GM19452 (cell line): ENCODE data around the gene RIC8B.
A peak's percentile ranks its signal among the peaks of the same experiment; 100 is the strongest.
"Not testable (repeated sequence)": the region's sequence is repeated elsewhere in the genome, so short reads cannot be mapped to it uniquely, and the experiment has no call there.

ENCODE experiments used
- ATAC-seq: cut with Tn5 transposase; IDR thresholded peaks from one replicate; pipeline ENCODE4 v1.9.1; 2021; ENCODE audit not compliant: unreplicated experiment

Gene RIC8B, protein sequence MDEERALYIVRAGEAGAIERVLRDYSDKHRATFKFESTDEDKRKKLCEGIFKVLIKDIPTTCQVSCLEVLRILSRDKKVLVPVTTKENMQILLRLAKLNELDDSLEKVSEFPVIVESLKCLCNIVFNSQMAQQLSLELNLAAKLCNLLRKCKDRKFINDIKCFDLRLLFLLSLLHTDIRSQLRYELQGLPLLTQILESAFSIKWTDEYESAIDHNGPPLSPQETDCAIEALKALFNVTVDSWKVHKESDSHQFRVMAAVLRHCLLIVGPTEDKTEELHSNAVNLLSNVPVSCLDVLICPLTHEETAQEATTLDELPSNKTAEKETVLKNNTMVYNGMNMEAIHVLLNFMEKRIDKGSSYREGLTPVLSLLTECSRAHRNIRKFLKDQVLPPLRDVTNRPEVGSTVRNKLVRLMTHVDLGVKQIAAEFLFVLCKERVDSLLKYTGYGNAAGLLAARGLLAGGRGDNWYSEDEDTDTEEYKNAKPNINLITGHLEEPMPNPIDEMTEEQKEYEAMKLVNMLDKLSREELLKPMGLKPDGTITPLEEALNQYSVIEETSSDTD

DNA sequence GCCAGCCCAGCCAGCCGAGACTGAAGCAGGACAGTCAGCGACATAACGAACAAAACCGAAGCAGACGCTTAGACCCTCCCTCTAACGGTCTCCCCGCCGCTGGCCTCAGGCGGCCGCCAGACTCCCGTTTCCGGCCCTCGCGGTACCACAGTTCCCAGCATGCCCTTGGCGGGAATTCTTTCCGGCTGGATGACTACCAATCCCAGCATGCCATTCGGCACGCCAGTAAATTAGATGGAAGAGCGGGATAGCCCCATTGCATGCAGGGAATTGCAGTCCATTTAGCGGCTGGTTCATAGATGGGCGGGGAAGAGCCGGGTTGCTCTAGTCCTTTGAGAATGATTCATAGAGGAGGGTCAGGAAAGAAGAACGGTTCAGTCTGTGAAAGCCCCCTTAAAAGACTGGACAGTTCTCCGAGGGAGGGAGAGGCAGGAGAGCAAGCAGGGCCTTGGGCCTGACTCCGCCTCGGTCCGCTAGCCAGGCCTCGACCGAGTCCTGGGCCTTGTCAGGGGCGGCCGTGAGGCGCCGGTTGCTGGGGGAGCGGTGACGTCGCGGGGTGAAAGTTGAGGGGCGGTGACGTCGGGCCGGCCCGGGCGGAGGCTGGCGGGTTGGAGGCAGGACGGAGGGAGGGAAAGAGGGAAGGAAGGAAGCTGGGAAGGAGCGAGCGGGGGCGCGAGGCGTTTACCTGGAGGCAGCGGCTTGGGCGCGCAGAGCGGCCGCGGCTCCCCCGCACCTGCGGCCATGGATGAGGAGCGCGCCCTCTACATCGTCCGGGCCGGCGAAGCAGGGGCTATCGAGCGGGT, at the start of gene RIC8B:
Gene RIC8B (plus strand): TSS at position 678 of the 803 bp plus-strand sequence. CDS start 64 bp downstream, at position 742.
- ATAC-seq: peak; percentile 84

DNA sequence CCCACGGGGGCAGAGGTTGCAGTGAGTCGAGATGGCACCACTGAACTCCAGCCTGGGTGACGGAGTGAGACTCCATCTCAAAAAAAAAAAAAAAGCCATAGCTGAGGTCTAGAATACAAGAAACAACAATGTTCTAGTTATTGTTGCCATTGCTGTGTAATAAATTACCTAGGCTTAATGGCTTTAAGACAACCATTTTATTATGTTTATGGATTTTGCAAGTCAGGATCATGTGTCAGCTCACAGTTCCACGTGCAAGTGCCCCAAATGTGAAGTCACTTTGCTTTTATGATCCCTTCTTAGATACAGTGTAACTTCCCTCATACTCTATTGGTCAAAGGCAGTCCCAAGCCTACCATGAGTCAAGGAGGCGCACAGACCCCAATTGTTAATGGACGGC, 49.5 kb upstream of the RIC8B start:
- no peak for ATAC-seq

DNA sequence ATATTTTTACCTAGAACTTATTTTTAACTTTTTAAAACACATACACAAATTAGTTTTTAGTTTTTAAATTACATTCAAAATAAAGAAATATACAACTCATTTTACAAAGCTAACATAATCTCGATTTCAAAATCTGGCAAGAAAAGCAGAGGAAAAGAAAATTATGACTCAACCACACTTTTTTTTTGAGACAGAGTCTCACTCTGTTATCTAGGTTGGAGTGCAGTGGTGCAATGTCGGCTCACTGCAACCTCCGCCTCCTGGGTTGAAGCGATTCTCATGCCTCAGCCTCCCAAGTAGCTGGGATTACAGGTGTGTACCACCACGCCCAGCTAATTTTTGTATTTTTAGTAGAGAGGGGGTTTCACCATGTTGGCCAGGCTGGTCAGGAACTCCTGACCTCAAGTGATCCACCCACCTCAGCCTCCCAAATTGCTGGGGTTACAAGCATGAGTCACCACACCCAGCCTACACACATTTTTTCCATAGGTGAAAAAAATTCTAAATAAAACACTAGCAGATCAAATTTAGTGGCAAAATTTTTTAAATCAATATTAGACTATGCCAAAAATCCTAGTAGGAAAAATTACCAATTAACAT, 47.8 kb upstream of the RIC8B start:
- not testable (repeated sequence) for ATAC-seq

DNA sequence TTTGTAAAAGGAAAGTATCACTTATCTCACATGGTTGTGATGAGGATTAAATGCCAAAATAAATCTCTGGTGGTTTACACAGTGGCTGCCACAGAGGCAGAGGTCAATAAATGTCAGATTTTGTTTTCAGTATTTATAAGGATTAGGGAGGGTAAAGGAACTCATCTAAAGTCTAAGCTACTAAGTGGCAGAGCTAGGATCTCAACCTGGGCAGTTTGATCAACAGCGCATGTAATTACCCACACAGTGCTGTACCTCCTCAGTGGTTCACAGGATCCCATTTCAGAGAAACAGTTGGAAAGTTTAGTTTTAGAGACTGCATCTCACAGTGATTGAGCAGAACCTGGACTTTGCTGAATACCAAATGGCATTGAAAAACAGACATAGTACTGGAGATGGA, 44.9 kb upstream of the RIC8B start:
- ATAC-seq: no peak

DNA sequence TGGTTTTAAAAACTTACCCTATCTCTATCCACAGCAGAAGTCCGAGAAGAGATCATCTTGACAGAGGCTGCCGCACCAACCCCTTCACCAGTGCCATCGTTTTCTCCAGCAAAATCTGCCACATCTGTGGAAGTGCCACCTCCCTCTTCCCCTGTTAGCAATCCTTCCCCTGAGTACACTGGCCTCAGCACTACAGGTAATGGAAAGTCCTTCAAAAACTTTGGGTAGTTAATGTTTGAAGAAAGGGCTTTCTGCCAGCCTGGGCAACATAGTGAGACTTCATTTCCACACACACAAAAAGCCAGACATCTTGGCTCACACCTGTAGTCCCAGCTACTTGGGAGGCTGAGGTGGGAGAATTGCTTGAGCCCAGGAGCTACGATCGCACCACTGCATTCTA, 41.6 kb upstream of the RIC8B start:
- no peak for ATAC-seq

DNA sequence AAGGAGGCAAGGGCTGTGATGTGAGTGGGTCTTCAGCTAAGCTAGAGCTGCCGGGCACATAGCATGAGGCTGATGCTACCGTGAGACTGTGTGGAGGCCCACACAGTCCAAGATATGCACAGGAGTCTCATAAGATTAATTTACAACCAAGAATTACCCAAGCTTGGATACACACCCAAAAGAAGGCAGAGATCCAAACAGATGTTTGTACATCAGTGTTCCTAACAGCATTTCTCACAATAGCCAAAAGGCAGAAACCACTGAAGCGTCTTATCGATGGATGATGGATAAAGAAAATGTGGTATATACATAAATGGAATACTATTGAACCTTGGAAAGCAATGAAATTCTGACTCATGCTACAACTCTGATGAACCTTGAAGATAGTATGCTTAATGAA, 40.8 kb upstream of the RIC8B start:
- no peak for ATAC-seq

DNA sequence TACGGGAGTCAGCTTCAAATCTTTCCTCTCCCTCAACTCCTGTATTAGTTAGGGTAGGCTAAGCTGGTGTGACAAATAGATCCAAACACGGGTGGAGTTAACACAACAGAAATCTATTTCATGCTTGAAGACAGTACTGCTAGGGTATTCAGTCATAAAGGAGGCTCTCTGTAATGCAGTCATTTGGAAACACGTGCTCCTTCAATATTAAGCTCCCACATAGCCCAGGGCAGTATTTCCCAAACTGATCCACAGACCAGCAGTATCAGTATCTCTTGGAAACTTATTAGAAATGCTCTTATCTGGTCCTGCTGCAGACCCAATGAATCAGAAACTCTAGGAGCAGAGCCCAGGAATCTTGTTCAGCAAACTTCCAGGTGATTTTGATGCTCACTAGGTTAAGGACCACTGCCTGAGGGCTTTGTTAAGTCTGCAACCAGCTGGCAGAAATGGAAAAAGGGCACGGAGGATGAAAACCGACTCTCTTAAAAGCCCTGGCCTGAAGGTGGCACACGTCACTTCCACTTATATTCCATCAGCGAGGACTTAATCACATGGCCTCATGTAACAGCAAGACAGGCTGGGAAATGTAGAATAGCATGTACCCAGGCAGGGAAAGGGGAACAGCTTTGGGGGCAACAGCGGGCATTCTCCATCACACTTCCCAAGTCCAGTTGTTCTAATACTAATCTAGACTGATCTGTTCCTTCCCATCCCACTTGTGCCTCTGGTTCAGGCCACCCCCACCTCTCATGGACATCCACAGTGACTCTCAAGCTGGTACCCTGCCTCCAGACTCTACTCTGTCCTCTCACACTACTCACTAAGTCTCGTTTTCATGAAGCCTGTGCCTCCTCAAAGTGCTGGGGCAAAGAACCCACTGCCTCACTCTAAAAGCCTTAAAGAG, 38.2 kb upstream of the RIC8B start:
- ATAC-seq: no peak

DNA sequence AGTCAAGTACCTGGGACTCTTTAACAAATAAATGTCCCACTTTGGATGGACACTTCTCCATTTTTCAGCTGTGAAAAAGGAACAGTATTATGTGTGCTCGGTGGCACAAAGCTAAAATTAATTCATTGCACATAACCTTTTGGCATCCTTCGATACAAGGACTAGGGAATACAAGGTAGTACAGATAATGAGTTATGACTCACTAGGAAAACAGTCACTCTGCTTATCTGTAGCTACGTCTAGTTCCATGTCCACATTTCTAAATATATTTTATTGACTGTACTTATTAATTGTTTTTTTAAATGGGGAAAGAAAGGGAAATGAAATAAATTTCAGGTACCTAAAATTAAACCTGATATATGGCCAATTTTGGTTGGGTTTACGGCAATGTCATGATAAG, 35.2 kb upstream of the RIC8B start:
- ATAC-seq: no peak

DNA sequence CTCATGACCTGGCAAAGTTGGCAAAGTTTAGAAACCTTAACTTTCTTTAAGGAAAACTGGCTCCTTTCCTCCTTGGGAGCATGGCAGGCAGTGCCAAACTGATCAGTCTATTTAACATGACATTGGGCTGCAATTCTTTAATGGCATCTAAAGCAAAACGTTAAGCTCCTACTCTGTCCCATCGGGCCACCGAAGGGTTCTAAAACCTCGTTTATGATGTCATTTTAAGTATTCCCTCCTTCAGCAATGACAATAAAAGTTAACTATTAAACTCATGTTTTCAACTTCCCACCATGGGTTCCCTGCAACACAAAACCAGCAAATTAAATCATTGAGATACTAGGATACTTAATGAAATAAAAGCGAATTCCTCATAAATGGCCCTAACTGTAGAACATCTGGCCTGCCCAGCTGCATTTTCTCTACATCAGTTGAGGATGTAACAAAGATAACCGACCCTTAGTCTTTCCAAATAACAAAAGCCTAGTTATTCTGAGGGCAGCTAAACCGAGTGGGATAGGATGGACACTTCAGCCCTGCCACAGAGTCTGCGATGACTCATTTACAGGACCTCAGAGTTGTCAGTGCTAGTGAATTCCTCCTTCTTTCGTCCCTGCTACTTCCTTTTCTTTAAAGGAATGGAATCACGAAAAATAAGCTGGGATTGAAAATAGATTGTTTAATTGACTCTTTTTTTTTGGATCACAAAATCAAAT, 34.5 kb upstream of the RIC8B start:
- ATAC-seq: no peak

DNA sequence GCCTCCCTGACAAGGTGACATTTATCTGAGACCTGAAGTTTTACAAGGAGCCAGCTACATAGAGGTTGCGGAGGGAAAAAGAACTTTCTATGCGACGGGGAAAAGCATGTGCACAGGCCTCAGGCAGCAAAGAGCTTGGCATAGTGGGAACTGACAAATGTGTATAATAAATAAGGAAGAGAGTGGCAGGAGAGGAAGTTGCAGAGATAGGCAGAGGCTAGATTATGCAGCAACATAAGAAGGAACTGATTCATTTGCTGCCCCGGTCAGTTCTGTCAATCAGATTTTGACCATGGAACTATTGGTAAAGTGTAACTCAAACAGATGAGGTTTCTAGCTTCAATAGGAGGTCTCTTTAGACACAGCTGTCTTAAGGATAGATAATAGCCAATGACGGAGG, 33.7 kb upstream of the RIC8B start:
- no peak for ATAC-seq

DNA sequence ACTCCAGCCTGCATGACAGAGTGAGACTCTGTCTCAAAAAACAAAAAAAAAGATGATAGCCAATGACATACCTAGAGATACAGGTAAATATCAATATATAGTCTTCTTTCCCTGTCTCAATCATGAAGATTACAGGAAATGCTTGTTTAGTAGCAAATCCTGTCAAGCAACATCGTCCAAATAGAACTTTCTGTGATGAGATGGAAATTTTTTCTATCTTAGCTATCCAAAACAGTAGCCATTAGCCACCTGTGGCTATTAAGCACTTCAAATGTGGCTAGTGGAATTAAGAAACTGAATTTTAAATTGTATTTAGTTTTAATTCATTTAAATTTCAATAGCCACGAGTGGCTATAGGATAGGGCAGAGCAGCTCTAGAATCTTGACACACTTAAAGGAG, 33.2 kb upstream of the RIC8B start:
- ATAC-seq: no peak

DNA sequence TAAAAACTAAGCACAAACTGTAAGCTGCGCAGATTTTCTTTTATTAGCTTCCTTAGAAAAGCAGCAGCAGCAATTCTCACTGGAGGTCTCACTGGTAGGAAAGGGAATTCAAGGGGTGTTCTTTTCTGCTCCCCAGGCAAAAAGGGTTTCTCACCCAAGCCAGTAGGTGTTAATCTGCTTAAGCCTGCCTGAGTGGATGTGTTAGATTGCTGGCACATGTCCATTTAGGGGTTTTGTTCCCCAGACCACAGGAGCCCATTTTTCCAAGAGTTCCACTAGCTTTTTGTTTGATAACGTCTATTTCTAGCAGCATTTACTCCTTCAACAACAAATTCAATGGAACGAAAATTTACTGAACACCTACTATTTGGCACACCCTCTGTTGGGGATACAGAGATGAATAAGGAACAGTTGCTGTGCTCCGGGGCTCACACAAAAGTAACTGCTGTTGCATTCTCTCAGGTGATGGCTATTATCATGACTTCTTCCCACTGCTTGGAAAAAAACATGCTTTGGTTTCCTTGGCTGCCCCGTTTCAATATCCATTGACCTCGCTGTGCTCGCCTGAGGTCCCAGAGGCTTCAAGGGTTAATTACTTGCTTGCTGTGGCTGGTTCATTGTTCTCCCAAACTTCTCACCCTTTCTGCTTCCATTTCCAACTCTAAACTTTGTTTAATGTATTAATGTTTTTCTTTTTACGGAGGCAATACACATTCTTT, 31.1 kb upstream of the RIC8B start:
- ATAC-seq: no peak

DNA sequence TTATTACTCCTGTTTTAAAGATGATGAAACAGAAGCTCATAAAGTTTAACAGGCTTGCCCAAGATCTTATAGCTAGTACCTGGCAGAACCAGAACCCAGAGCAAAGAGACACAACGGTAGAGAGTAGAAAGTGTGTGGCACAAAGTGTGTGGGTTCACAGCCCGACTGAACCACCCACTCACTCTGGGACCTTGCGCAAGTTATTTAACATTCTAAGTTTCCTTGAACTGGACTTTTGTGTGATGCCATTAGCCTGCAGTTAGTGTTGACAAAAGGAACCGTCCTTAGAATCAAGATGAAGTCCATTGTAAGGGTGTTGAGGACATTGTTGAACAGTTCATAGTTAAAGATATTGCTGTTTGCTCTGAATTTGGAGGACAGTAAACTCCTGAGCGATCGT, 29.9 kb upstream of the RIC8B start:
- ATAC-seq: no peak

DNA sequence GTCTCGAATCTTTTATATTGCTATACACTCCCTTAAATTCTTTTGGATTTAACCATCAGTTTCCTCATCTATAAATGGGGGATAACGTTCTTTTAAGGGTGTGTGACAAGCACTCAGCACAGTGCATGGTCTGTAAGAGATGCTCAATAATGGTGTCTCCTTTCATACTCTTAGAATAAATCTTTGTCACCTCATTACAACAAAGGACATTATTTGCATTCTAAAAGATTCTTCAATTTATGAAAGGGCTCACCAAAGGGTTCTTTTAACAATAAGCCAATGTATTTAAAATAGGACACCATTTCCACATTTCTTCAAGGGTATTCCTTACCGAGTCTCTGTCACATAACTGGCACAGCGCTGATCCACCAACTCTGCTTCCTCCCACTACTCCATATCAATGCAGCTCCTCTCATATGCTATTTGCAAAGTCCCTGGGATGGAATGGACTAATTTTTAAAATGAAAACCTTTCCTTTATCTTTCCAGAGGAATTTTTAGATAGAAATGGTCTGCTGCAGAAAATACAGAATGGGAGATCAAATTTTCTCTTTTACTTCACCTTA, 29.2 kb upstream of the RIC8B start:
- no peak for ATAC-seq

DNA sequence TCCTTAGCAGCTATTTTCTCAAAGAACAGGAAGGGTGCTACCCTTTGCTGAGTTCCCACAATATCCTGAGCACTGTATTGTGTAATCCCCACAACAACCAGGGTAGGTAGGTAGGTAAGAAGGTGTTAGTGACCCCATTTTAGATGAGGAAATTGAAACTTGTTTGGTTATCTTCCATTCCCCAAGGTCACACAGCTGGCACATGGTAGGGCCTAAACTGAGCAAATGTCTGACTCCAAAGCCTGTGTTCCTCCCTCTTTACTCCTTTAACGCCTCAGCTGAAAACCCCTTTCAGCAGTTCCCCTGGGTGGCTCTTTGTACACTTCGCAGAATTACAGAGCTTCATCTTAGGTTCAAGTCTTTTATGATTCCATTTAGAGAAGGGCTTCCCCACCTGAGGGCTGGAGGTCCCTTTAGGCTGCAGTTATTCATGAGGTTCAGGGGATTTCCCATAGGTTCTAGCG, 26.5 kb upstream of the RIC8B start:
- no peak for ATAC-seq

DNA sequence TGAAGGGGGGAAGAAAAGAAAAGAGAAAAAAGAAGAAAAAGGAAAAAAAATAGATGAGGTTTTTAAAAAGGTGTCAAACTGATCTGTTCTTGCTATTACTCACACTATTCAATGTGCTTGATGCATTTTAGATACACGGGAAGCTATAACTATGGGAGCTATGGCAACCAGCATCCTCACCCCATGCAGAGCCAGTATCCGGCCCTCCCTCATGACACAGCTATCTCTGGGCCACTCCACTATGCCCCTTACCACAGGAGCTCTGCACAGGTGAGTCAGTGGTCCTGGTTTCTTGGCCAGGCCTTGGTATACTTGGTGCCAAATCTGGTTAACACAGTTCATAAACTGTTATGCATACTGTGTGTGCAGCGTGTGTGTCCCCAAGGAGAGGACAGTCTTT, 24.0 kb upstream of the RIC8B start:
- ATAC-seq: no peak

DNA sequence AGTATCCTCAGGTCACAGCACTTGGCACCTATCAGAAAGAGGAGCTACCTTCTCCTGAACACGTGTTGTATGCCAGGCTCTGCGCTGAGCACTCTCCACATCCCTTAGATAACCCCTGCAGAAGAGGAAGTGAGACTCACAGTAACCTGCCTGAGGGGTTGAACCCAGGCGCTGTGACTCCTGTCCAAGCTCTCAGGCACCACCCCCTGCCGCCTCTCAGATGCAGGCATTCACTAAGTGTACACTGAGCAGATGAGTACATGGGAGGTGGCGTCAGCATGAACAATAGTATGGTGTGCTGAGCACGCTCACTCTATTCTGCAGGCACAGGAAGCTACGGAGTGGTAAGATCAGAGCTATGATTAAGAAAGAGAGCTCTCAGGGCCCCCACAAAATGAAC, 21.0 kb upstream of the RIC8B start:
- ATAC-seq: peak; percentile 97

DNA sequence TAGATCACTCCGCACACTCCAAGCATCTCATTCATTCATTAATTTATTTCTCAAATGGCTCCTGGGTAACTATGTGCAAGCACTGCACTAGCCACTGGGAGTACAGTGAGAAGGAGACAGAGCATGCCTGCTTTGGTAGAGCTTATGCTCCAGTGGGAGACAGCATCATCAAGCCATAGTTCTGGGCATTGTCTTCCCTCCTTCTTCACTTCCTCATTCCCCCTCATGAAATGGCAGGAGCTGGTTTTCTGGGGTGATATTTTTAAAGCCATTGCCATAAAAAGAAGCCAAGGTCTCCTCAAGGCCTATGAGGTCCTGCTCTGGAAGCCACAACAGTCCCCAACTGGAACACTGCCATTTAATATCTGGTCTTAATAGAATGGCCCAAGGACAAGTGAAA, 20.2 kb upstream of the RIC8B start:
- ATAC-seq: no peak
